Mesothelial cell of epicardium (in vitro differentiated cells): ENCODE results near the gene MLLT1. TPM values are rescaled to one million over a fixed set of nuclear protein-coding genes. Genes with fewer than 3 reads are reported as not detected.

Source experiments
- DNase-seq, 2 experiments: peaks; one replicate each; pipeline ENCODE4 v3.0.0; 2021; ENCODE audit warnings: low spot score in 2 of 2; ENCODE audit not compliant: unreplicated experiment in 2 of 2
- H3K27ac Mint-ChIP-seq: 2 replicates; pipeline ENCODE4 v1.8.0; 2021; ENCODE audit warnings: mixed read lengths
- H3K27me3 Mint-ChIP-seq: 2 replicates; pipeline ENCODE4 v1.8.0; 2021; ENCODE audit warnings: low read depth, mixed read lengths
- H3K36me3 Mint-ChIP-seq: 2 replicates; pipeline ENCODE4 v1.8.0; 2021; ENCODE audit warnings: mixed read lengths
- H3K4me1 Mint-ChIP-seq: 2 replicates; pipeline ENCODE4 v1.8.0; 2021; ENCODE audit warnings: mixed read lengths
- H3K4me3 Mint-ChIP-seq: 2 replicates; pipeline ENCODE4 v1.8.0; 2021; ENCODE audit warnings: mild to moderate bottlenecking, moderate library complexity, mixed read lengths
- H3K9me3 Mint-ChIP-seq: 2 replicates; pipeline ENCODE4 v1.8.0; 2021; ENCODE audit warnings: mixed read lengths
- CTCF ChIP-seq: fragments of 200-600 bp; sonication (generic); IDR thresholded peaks from one replicate; pipeline ENCODE4 v1.5.0; 2021; ENCODE audit warnings: antibody characterized with exemption; ENCODE audit not compliant: unreplicated experiment
- total RNA-seq: library from RNA; stranded (reverse); gene quantifications from 3 replicates; pipeline ENCODE4 v1.2.1, GENCODE V29; 2021

MLLT1 gene
- total RNA-seq, 1 donor from 2014 or later, result 93.1 TPM

- Mint-ChIP-seq H3K36me3 (peaks cover 10% of the 10 kb centered on the region), H3K27ac (peak overlapping the region; percentile 50), H3K9me3 (no peaks in the 10 kb centered on the region), H3K4me3 (no peak overlapping the region), H3K27me3 (no peaks in the 10 kb centered on the region), H3K4me1 (peaks cover 30% of the 10 kb centered on the region)
- peak in 1 of 2 experiments; percentile 20 for DNase-seq
- no peak for TF ChIP-seq CTCF
These were observed 46.5 kb downstream of the MLLT1 start for GRCh38 chr19:6233056-6233826.

GRCh38 chr19:6232601-6233055 lies 47.1 kb downstream of the MLLT1 start:
- Mint-ChIP-seq H3K4me3 (no peak overlapping the region), H3K27ac (peak overlapping the region; percentile 65), H3K4me1 (peaks cover 24% of the 10 kb centered on the region), H3K9me3 (no peaks in the 10 kb centered on the region), H3K36me3 (peaks cover 10% of the 10 kb centered on the region), H3K27me3 (no peaks in the 10 kb centered on the region)
- no peak for TF ChIP-seq CTCF
- no peak for DNase-seq

DNA sequence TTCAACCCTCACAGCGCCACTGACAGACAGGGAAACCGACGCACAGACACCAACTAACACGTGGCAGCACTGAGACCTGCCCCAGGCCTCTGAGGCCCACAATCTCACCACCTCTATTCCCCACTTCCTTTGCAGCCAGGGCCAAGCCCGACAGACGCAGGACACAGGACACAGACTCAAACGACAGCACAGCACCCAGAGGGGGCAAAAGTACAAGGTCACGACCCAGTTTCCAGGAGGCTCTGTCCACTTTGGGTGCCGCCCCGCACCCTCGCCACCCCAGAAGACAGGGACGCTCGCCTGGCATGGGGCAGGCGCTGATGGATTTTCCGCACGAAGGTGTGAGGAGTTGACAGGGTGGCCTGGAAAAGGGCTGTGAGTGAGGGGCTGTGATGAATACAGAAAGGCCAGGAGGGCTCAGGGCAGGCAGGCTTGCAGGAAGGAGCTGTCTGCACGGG lies 48.8 kb downstream of the MLLT1 start:
- peaks cover 14% of the 10 kb centered on the region for H3K36me3 Mint-ChIP-seq
- no peak overlapping the region for H3K4me3 Mint-ChIP-seq
- peaks cover 22% of the 10 kb centered on the region for H3K4me1 Mint-ChIP-seq
- no peaks in the 10 kb centered on the region for H3K9me3 Mint-ChIP-seq
- DNase-seq, result no peak
- no peak for TF ChIP-seq CTCF
- H3K27me3 Mint-ChIP-seq, result no peaks in the 10 kb centered on the region
- H3K27ac Mint-ChIP-seq, result peak overlapping the region; percentile 10

DNA sequence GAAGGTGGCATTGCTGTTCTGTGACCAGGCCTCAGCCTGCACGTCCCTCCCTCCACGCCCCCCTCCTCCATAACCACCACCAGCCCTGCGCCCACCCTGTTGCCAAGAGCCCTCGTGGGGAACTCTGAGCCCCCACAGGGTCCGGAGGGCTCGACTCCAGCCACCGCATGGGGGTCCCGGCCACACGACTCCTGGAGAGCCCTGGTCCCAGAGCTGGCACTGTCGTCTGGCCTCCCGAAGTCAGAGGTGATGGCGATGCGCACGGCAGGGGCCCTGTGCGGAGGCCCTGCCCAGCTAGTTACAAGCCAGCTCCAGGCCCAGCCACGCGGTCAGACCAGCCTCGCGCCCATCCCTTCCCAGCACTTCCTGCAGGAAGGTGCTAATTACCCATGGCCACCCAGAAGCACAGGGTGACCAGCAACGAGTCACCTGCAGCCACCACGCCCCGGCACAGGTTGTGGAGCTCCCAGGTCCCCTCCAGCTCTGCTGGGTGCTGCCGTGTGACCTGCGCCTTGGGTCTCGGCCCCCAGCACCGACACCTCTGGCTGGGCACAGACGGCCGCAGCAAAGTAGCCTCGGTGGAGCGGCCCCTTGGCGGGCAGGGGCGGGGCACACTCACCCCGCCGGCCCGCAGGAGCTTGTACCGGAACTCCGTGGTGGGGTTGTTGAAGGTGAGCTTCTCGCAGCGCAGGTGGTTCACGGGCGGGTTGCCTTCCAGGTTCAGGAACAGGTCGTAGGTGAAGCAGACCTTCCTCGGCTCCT lies 49.6 kb downstream of the MLLT1 start:
- Mint-ChIP-seq H3K27ac (no peak overlapping the region), H3K4me3 (no peak overlapping the region), H3K9me3 (no peaks in the 10 kb centered on the region), H3K27me3 (no peaks in the 10 kb centered on the region), H3K4me1 (peaks cover 15% of the 10 kb centered on the region), H3K36me3 (peaks cover 17% of the 10 kb centered on the region)
- peak in 1 of 2 experiments; percentile 18 for DNase-seq
- no peak for TF ChIP-seq CTCF

- TF ChIP-seq CTCF, result no peak
- DNase-seq, result no peak
- peaks cover 17% of the 10 kb centered on the region for H3K36me3 Mint-ChIP-seq
- H3K4me3 Mint-ChIP-seq, result no peak overlapping the region
- H3K27me3 Mint-ChIP-seq, result no peaks in the 10 kb centered on the region
- no peaks in the 10 kb centered on the region for H3K9me3 Mint-ChIP-seq
- peaks cover 8% of the 10 kb centered on the region for H3K4me1 Mint-ChIP-seq
- no peak overlapping the region for H3K27ac Mint-ChIP-seq
These were observed 50.4 kb downstream of the MLLT1 start for GRCh38 chr19:6229216-6229913.
